ENCODE data around the gene MLST8.

MLST8 gene, protein sequence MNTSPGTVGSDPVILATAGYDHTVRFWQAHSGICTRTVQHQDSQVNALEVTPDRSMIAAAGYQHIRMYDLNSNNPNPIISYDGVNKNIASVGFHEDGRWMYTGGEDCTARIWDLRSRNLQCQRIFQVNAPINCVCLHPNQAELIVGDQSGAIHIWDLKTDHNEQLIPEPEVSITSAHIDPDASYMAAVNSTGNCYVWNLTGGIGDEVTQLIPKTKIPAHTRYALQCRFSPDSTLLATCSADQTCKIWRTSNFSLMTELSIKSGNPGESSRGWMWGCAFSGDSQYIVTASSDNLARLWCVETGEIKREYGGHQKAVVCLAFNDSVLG

DNA sequence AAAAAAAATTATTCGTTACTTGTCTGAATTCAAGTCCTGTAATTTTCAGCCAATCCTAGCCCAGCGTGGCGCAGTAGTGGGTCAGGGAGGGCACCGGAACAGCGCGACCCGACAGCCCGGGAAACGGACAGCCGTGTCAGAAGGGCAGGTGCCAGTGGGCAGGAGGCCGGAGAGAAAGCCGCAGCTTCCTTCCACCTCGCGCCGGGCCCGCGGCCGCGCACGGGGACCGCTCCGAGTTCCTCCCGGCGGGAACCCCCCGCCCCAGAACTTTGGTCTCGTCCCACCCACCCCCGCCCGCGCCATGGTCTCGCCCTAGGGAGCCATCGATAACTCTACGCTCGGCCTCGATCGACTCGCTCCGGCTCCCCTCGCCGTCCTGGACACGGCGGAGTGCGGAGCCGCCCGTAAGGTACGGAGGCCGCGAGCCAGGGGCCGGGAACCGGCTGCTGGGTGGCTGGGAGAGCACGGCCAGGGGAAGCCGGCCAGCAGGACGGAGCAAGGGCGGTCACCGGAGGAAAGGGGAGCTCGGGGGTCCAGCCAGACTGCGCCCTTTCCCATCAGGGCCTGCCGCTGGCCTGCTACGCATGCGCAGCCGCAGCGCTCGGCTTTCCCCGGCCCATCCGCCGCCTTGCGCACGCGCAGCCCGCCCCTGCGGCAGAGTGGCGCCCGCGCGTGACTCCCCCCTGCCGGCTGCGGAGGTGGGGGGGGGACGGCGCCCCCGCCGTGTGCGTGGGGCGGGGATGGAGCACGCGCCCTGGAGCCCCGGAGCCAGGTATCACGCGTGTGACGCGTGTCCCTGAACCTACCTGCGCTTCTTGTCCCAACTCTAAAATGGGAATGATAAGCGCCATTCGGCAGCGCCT lies at the start of gene MLST8:
MLST8 (plus strand) TSS at position 351 of the 863 bp plus-strand sequence. CDS start 632 bp downstream, outside the sequence.
- peak; percentile 82 for DNase-seq

DNA sequence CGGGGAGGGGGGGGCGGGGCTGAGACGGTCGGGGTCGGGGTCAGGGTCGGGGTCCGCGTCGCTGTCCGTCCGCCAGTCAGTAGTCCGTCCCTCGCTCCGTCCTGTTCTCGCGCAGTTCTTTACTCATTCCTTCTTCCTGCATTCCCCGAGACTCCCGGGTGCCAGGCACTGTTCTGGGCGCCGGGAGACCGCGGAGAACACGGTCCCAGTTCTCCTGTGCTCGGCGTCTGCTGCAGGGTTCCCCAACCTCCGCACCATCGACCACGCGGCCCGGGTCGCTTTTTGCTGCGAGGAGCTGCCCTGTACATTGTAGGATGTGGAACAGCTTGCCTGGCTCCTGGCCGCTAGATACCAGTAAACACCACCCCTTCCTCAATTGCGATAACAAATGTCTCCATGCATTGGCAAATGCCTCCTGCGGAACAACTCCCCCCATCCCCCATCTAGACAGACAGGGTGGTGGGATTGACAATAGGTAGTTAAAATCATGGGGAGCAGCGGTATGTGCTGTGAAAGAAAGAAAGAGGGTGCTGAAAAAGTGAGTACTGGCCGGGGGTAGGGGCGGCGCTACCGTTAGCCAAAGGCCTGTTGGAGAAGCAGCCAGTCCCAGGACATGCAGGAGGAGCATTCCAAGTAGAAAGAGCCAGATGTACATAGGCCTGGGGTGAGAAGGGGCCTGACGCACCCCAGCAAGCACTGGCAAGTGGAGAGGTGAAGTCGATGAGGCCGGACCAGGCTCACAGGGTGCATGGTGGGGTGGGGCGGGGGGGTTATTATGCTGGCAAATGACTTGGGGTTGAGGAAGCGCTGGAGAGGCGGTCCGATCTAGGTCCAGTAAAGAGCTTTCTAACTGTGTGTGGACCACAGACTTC lies 49.0 kb upstream of the MLST8 start:
- DNase-seq: no peak

GRCh38 chr16:2156849-2157224 lies 48.4 kb upstream of the MLST8 start:
- no peak for DNase-seq

- DNase-seq: no peak
These were observed 47.6 kb upstream of the MLST8 start for GRCh38 chr16:2157480-2158261.

DNA sequence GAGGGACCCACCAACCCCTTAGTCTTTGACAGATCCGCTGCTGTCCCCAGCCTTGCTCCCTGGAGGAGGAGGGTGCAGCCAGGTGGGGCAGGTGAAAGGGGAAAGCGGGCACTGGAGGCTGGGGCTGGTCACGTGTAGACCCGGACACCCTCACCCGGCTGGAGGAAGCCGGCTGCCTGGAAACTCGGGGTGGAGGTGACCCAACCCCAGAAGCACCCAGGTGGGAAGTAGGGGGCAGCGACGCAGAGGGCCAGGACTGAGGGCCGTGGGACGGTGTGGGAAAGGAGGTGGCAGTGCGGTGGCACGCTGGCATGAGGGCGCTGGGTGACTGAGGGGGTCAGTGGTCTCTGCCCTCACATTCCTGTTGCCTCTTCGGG lies 47.0 kb upstream of the MLST8 start:
- DNase-seq: no peak

DNA sequence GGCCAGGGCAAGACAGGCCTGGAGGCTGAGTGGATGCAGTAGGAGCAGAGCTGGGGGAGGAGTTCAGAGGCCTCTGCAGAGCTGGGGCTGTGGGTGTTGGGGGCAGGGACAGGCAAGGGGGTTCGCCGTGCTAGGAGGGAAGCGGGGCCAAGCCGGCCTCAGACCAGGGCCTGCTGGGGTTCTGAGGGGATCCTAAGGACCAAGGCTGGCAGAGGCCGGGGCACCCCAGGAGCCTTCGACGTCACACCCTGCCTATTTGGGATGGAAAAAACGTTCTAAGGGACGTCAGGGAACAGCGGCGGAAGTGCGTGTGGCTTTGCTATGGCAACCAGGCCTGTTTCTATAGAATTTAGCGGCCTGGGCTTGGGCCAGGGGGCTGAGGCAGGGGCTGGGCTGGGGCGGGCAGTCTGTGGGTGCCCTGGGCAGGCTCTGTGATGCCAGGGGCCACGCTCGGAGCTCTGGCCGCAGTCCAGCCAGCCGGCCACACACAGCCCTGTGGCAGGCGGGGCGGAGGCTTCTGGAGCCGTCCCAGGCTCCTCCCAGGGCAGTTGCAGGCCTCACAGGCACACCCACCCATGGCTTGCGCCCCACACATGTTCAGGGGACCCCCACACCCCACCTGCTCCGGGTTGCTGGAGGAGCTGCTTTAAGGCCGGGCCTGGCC lies 45.9 kb upstream of the MLST8 start:
- DNase-seq: no peak

- DNase-seq: no peak
These were observed 44.2 kb upstream of the MLST8 start for GRCh38 chr16:2160915-2161551.

DNA sequence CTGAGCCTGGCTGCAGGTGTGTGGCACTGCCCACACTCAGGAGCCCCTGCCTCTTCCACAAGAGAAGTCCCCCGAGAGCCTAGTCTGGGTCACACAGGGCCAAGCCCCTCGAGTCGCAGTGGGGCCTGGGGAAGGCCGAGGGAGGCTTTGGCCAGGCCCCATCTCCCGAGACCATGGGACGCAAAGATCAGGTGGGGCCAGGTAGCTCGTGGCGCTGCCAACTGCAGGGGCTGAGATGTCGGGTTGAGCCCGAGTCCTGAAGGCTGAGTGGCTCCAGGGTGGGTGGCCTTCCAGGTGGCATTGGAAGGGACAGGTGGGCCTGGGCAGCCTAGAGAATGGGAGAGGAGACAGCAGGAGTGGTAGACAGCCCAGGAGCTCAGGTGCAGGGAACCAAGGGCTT lies 43.3 kb upstream of the MLST8 start:
- DNase-seq: no peak

- DNase-seq: no peak
These were observed 42.6 kb upstream of the MLST8 start for GRCh38 chr16:2162676-2163118.

DNA sequence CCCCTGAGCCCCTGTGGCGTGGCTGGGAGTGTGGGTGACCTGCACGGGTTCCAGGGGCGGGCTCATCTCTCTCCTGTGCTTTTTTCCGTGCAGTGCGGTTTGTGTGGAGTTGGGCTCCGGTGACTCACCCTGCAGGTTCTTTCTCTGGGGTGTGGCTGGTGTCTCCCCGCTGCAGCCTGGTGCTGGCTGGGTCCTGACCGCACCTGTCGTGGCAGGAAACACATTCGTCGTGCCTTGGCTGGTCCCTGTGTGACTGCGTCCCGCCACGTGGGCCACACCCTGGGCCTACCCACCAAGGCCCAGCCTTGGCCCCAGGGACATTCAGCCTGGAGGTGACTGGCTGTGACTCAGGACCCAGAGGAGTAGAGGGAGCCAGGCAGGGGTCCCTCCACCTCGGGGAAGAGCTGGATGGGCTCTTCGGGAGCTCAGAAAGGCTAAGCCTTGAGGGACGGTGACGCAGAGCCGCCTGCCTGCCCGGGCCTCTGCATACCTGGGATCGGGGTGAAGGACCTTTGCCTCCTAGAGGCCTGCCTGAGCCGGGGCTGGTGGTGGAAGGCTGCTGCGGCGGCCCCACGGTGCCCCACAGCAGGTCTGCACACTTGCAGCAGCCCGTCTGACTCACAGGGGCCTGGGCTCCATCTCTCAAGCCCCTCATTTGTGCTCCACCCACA lies 41.9 kb upstream of the MLST8 start:
- no peak for DNase-seq

GRCh38 chr16:2165861-2166260 lies 39.4 kb upstream of the MLST8 start:
- DNase-seq: no peak

DNA sequence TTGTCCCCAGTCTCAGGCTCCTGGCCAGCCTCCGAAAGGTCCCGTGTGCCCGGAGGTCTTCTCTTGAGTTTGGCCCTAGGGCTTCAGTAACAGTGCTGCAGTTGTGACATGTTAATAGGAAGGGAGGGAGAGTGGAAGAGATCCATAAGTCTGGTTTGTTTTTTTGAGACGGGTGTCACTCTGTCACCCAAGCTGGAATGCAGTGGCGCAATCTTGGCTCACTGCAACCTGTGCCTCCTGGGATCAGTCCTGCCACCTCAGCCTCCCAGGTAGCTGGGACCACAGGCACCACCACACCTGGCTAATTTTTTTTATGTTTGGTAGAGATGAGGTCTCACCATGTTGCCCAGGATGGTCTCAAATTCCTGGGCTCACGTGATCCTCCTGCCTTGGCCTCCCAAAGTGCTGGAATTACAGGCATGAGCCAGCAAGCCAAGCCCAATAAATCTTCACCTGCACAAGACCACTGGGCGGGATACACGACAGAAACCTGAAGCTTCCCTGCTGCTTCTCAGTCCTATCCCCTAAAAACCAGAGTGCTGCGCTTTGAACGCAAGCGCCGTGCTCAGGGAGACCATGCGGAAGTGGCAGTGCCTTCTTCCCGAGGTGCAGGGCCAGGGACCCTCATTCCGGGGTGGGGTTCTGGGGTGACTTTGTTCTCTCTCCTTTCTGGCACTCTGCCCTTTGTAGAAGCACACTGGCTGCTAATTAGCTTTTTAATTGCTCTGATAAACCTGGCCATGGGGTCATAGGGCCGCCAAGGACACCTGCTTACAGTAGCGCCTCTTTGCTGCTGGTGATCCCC lies 38.8 kb upstream of the MLST8 start:
- no peak for DNase-seq

- no peak for DNase-seq
These were observed 38.1 kb upstream of the MLST8 start for GRCh38 chr16:2167068-2167638.

- no peak for DNase-seq
These were observed 35.2 kb upstream of the MLST8 start for GRCh38 chr16:2170080-2170479.

DNA sequence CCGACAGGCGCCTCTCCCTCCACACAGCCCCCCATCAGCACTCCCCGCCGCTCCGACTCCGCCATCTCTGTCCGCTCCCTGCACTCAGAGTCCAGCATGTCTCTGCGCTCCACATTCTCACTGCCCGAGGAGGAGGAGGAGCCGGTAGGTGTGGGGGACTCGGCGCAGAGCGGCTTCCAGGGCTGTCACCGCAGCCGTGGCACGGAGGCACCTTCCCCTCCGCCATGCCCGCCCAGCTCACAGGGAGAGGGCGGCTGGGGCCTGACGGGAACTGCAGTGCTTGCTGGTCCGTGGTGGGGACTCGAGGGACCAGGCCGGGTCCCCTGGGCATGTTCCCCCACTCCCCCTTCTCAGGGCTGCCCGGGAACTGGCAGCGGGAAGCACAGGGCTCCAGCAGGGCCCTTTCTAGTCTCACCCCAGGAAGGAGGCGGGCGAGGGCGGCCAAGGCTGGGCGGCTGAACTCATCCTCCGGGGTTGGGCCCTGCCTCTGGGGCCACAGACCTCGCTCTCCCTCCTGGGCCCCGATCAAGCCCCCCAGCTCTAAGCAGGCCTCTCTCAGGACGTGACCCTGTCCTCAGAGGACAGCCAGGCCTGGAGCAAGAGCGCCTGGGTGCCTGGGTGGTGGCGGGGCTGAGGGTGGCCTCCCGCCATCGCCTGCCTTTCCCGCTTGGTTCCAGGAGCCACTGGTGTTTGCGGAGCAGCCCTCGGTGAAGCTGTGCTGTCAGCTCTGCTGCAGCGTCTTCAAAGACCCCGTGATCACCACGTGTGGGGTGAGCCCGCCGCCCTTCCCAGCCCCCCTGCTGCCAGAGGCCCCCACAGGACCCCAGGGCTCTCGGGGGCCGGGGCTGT lies 34.4 kb upstream of the MLST8 start:
- DNase-seq: no peak

DNA sequence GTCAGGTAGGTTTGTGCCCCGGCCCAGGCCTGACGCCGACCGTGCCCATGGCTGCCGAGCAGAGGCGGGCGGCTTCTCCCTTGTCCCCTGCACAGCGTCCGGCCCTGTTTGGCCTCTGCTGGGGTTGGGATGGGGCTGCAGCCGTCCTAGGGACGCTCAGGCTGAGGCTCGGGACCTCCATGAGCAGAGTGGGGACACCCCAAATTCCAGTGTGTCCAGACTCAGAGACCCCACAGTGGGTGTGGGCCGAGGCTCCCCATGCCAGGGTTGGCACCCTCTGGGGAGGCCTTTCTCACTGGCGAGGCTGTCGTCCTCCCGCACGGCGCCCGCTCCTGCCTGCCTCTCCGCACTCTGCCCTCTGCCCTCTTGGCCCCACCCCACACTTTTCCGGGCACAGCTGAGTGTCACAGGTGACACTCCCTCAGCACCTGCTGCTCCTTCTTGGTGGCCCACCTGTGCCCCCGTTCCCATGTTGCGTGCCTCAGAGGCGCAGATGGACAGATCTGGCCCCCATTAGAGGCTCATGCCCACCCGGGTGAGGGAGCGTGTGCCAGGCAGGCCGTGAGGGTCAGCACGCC lies 33.6 kb upstream of the MLST8 start:
- no peak for DNase-seq

DNA sequence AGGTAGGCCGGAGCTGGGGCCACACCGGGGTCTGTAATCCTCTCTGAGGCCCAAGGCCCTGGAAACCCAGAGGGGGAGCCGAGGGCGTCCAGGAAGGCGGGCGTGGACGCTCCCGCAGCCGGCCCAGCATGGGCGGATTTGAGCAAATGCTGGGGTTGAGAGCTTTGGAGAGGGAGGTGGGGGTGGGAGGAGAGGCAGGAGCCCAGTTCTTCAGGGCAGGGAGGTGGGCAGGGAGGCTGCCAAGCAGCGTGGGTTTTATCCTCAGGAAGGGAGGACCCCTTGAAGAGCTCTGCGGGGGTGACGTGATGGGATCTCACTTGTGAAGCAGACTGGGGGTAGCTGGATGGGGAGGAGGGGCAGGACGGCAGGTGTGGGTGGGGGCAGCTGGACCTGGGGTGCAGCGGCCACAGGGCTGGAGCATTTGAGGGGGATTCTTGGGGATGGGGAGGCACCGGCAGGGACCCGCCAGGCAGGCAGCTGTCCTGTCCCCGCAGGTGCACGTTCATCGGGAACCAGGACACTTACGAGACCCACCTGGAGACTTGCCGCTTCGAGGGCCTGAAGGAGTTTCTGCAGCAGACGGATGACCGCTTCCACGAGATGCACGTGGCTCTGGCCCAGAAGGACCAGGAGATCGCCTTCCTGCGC lies 32.4 kb upstream of the MLST8 start:
- no peak for DNase-seq

DNA sequence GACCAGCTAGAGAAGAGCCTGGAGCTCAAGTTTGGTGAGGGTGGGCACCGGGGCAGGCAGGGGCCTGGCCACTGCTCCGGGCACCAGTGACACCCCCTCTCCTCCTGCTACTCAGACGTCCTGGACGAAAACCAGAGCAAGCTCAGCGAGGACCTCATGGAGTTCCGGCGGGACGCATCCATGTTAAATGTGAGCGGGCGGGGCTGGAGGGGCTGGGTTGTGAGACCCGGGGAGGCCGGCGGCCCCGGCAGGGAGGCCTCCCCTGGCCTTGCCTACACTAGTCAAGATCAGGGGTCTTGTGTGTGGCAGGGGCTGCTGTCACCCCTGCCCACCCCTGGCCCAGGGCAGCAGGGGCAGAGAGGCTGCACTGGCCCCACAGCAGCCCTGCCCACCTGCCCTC lies 31.9 kb upstream of the MLST8 start:
- no peak for DNase-seq

All from NK-92 treated with Interleukin-12 subunit alpha and Interleukin-12 subunit beta, amount 100 ng/mL, for 24 hours (cell line).